Smooth muscle cell (in vitro differentiated cells): ENCODE data around the gene GATAD2A. TPM values are rescaled to one million over a fixed set of nuclear protein-coding genes. Genes with fewer than 3 reads are reported as not detected.

Experiments
- DNase-seq: peaks from one replicate; lab custom pipeline; 2025; ENCODE audit not compliant: unreplicated experiment; lab: John Stamatoyannopoulos, UW
- H2AFZ ChIP-seq: fragments of 200-600 bp; sonication (generic); 2 replicates; pipeline ENCODE4 v1.6.0; 2016; ENCODE audit warnings: antibody characterized with exemption, low read depth, mild to moderate bottlenecking
- H3F3A ChIP-seq: fragments of 200-600 bp; sonication (generic); 2 replicates; pipeline ENCODE4 v1.6.0; 2017; ENCODE audit warnings: antibody characterized with exemption, low read depth
- H3K27ac ChIP-seq: fragments of 200-600 bp; sonication (generic); 2 replicates; pipeline ENCODE4 v1.5.1; 2016; ENCODE audit warnings: low read depth, mild to moderate bottlenecking
- H3K27me3 ChIP-seq: fragments of 200-600 bp; sonication (generic); 2 replicates; pipeline ENCODE4 v1.6.1; 2016; ENCODE audit warnings: low read depth, mild to moderate bottlenecking
- H3K36me3 ChIP-seq: fragments of 200-600 bp; sonication (generic); 2 replicates; pipeline ENCODE4 v1.5.1; 2016; ENCODE audit warnings: low read depth
- H3K4me1 ChIP-seq: fragments of 200-600 bp; sonication (generic); 2 replicates; pipeline ENCODE4 v1.5.1; 2016; ENCODE audit warnings: low read depth
- H3K4me2 ChIP-seq: fragments of 200-600 bp; sonication (generic); 2 replicates; pipeline ENCODE4 v1.6.0; 2016; ENCODE audit warnings: mild to moderate bottlenecking
- H3K4me3 ChIP-seq: fragments of 200-600 bp; sonication (generic); 2 replicates; pipeline ENCODE4 v1.5.1; 2016; ENCODE audit warnings: mild to moderate bottlenecking
- H3K79me2 ChIP-seq: fragments of 200-600 bp; sonication (generic); 2 replicates; pipeline ENCODE4 v1.6.0; 2016; ENCODE audit warnings: low read depth, mild to moderate bottlenecking
- H3K9ac ChIP-seq: fragments of 200-600 bp; sonication (generic); 2 replicates; pipeline ENCODE4 v1.6.0; 2016; ENCODE audit warnings: low read depth
- H3K9me3 ChIP-seq: fragments of 200-600 bp; sonication (generic); replicated peaks from 2 replicates; pipeline ENCODE4 v1.5.1; 2016; ENCODE audit warnings: low read depth
- H4K20me1 ChIP-seq: fragments of 200-600 bp; sonication (generic); 2 replicates; pipeline ENCODE4 v1.6.0; 2016; ENCODE audit warnings: low read depth
- CTCF ChIP-seq: fragments of 200-600 bp; sonication (generic); IDR thresholded peaks from 2 replicates; pipeline ENCODE4 v1.5.1; 2017; ENCODE audit warnings: borderline replicate concordance, mild to moderate bottlenecking, antibody characterized with exemption; ENCODE audit not compliant: insufficient read depth, poor library complexity, severe bottlenecking
- WGBS: methylation state at CpG from one replicate; pipeline ENCODE4 v1.1.7; 2016; ENCODE audit warnings: low lambda C conversion rate; 5-methylcytosine and 5-hydroxymethylcytosine counted together
- polyA plus RNA-seq: library from polyadenylated mRNA; unstranded; fragments of >200 nt; fragmentation: Nextera tagmentation; extraction: Ambion mirVana; gene quantifications from 2 replicates; pipeline ENCODE4 v1.2.1, GENCODE V29; 2016
- total RNA-seq: library from RNA; depleted of rRNA; stranded (reverse); fragments of >200 nt; gene quantifications from 2 replicates; pipeline ENCODE4 v1.2.3, GENCODE V29; 2014

GATAD2A gene
- total and polyA plus RNA-seq, 2 experiments from 2014 or later: 26.8 to 27.0 TPM

GRCh38 chr19:19434483-19435045 is 29.1 kb downstream of the GATAD2A start:
- Histone ChIP-seq H3K9ac (no peak overlapping the region), H3K27ac (no peak overlapping the region), H3K9me3 (no peaks in the 10 kb centered on the region), H3K27me3 (no peaks in the 10 kb centered on the region), H3K36me3 (no peaks in the 10 kb centered on the region), H3K4me2 (no peak overlapping the region), H3K79me2 (peaks cover 100% of the 10 kb centered on the region), H3F3A (no peaks in the 10 kb centered on the region), H2AFZ (no peak overlapping the region), H4K20me1 (peaks cover 100% of the 10 kb centered on the region), H3K4me3 (no peak overlapping the region), H3K4me1 (no peaks in the 10 kb centered on the region)
- no peak for TF ChIP-seq CTCF
- 88% methylated on average over 8 of the region's 8 CpGs for WGBS
- no peak for DNase-seq

GRCh38 chr19:19436137-19436691 is 30.7 kb downstream of the GATAD2A start:
- Histone ChIP-seq H4K20me1 (peaks cover 99% of the 10 kb centered on the region), H2AFZ (no peak overlapping the region), H3K79me2 (peaks cover 100% of the 10 kb centered on the region), H3K9ac (no peak overlapping the region), H3K4me2 (no peak overlapping the region), H3K27me3 (no peaks in the 10 kb centered on the region), H3K27ac (no peak overlapping the region), H3K4me1 (no peaks in the 10 kb centered on the region), H3K36me3 (no peaks in the 10 kb centered on the region), H3K9me3 (no peaks in the 10 kb centered on the region), H3K4me3 (no peak overlapping the region), H3F3A (no peaks in the 10 kb centered on the region)
- no peak for DNase-seq
- WGBS: 92% methylated on average over 10 of the region's 10 CpGs
- no peak for TF ChIP-seq CTCF

GRCh38 chr19:19438366-19439175 is 33.1 kb downstream of the GATAD2A start:
- Histone ChIP-seq H3K27me3 (no peaks in the 10 kb centered on the region), H3K9ac (no peak overlapping the region), H3K36me3 (no peaks in the 10 kb centered on the region), H3K4me3 (no peak overlapping the region), H3K4me2 (no peak overlapping the region), H3F3A (no peaks in the 10 kb centered on the region), H3K9me3 (no peaks in the 10 kb centered on the region), H3K4me1 (no peaks in the 10 kb centered on the region), H3K27ac (no peak overlapping the region), H3K79me2 (peaks cover 96% of the 10 kb centered on the region), H4K20me1 (peaks cover 93% of the 10 kb centered on the region), H2AFZ (no peak overlapping the region)
- no peak for DNase-seq
- WGBS: 92% methylated on average over 4 of the region's 4 CpGs
- no peak for TF ChIP-seq CTCF
